HepG2 (cell line): Measurements from ENCODE around the gene GPT2. TPM values are rescaled to one million over a fixed set of nuclear protein-coding genes. Genes with fewer than 3 reads are reported as not detected.

Experiments
- CBX1 ChIP-seq: IDR thresholded peaks from one replicate; pipeline ENCODE4 v1.6.1; 2016; ENCODE audit warnings: antibody characterized with exemption, low read depth
- CCDC6 ChIP-seq: sonication (generic); formaldehyde crosslinking; IDR thresholded peaks from 2 replicates; pipeline ENCODE4 v1.8.1; 2022; ENCODE audit warnings: mild to moderate bottlenecking, missing genetic modification reagents, moderate library complexity
- FOXO1 ChIP-seq: sonication (generic); formaldehyde crosslinking; IDR thresholded peaks from 2 replicates; pipeline ENCODE4 v1.4.0; 2020; ENCODE audit warnings: missing genetic modification reagents
- HNRNPLL ChIP-seq: fragments of 200-400 bp; formaldehyde crosslinking; IDR thresholded peaks from 2 replicates; pipeline ENCODE4 v1.6.1; 2017; ENCODE audit warnings: mild to moderate bottlenecking, low read depth, low read length; ENCODE audit not compliant: poor library complexity, severe bottlenecking
- MEF2D ChIP-seq: sonication (generic); formaldehyde crosslinking; IDR thresholded peaks from 2 replicates; pipeline ENCODE4 v1.5.1; 2020; ENCODE audit warnings: mild to moderate bottlenecking, missing genetic modification reagents
- MLLT10 ChIP-seq: sonication (generic); formaldehyde crosslinking; IDR thresholded peaks from 2 replicates; pipeline ENCODE4 v1.4.0; 2020; ENCODE audit warnings: missing genetic modification reagents
- MTF2 ChIP-seq: sonication (generic); formaldehyde crosslinking; IDR thresholded peaks from 2 replicates; pipeline ENCODE4 v1.5.0; 2020; ENCODE audit warnings: missing genetic modification reagents, borderline replicate concordance
- NPAS2 ChIP-seq: sonication (generic); formaldehyde crosslinking; IDR thresholded peaks from 2 replicates; pipeline ENCODE4 v1.8.0; 2022; ENCODE audit warnings: mild to moderate bottlenecking, missing genetic modification reagents, borderline replicate concordance
- PRMT3 ChIP-seq: sonication (generic); formaldehyde crosslinking; IDR thresholded peaks from 2 replicates; pipeline ENCODE4 v1.8.1; 2022; ENCODE audit warnings: low read depth, mild to moderate bottlenecking, moderate library complexity, missing genetic modification reagents, borderline replicate concordance
- RFXAP ChIP-seq: sonication (generic); formaldehyde crosslinking; IDR thresholded peaks from 2 replicates; pipeline ENCODE4 v1.4.0; 2020; ENCODE audit warnings: missing genetic modification reagents, borderline replicate concordance
- ZNF224 ChIP-seq: sonication (generic); formaldehyde crosslinking; IDR thresholded peaks from 2 replicates; pipeline ENCODE4 v1.5.0; 2020; ENCODE audit warnings: mild to moderate bottlenecking, missing genetic modification reagents
- ZNF292 ChIP-seq: sonication (generic); formaldehyde crosslinking; IDR thresholded peaks from 2 replicates; pipeline ENCODE4 v1.8.1; 2022; ENCODE audit warnings: mild to moderate bottlenecking, low read depth, missing genetic modification reagents, borderline replicate concordance
- ZNF333 ChIP-seq: sonication (generic); formaldehyde crosslinking; IDR thresholded peaks from 2 replicates; pipeline ENCODE4 v1.4.0; 2020; ENCODE audit warnings: mild to moderate bottlenecking, missing genetic modification reagents, borderline replicate concordance
- ZNF564 ChIP-seq: sonication (generic); formaldehyde crosslinking; IDR thresholded peaks from 2 replicates; pipeline ENCODE4 v1.8.1; 2023; ENCODE audit warnings: mild to moderate bottlenecking, missing genetic modification reagents
- ZNF615 ChIP-seq: sonication (generic); formaldehyde crosslinking; IDR thresholded peaks from 2 replicates; pipeline ENCODE4 v1.5.0; 2020; ENCODE audit warnings: mild to moderate bottlenecking, missing genetic modification reagents, borderline replicate concordance
- ZNF674 ChIP-seq: sonication (generic); formaldehyde crosslinking; IDR thresholded peaks from 2 replicates; pipeline ENCODE4 v1.5.0; 2020; ENCODE audit warnings: low read depth, mild to moderate bottlenecking, missing genetic modification reagents
- ZSCAN25 ChIP-seq: sonication (generic); formaldehyde crosslinking; IDR thresholded peaks from 2 replicates; pipeline ENCODE4 v1.8.0; 2022; ENCODE audit warnings: mild to moderate bottlenecking, missing genetic modification reagents
- polyA plus RNA-seq, 8 experiments: library from polyadenylated mRNA; depleted of rRNA in 3 of 8; stranded (reverse) in 7 of 8; unstranded in 1 of 8; fragments of >200 nt; fragmentation: Illumina TruSeq in 4 of 8; extraction: Trizol in 4 of 8; gene quantifications; 2 replicates each; pipeline versions ENCODE4 v1.2.1 to v1.2.3, GENCODE V29; 2011 to 2016; ENCODE audit warnings: low read depth in 4 of 8, missing spikeins in 1 of 8, mixed read lengths in 1 of 8; ENCODE audit not compliant: insufficient read depth in 1 of 8
- total RNA-seq, 5 experiments: library from RNA; depleted of rRNA; stranded (reverse); fragments of >200 nt; fragmentation: Illumina TruSeq; extraction: Trizol; gene quantifications; 2 replicates each; pipeline ENCODE4 v1.2.3, GENCODE V29; 2016; ENCODE audit warnings: low read depth in 1 of 5
- TF ChIP-seq, protein P1 (sequence below): sonication (generic); formaldehyde crosslinking; IDR thresholded peaks from 2 replicates; pipeline ENCODE4 v1.5.0; 2020; ENCODE audit warnings: missing genetic modification reagents, mild to moderate bottlenecking, borderline replicate concordance
- TF ChIP-seq, protein P2 (sequence below): sonication (generic); formaldehyde crosslinking; IDR thresholded peaks from 2 replicates; pipeline ENCODE4 v1.5.1; 2020; ENCODE audit warnings: mild to moderate bottlenecking, missing genetic modification reagents, moderate library complexity
- TF ChIP-seq, protein P3 (sequence below): sonication (generic); formaldehyde crosslinking; IDR thresholded peaks from 2 replicates; pipeline ENCODE4 v1.5.1; 2020; ENCODE audit warnings: mild to moderate bottlenecking, missing genetic modification reagents
- TF ChIP-seq, protein P4 (sequence below): sonication (generic); formaldehyde crosslinking; IDR thresholded peaks from 2 replicates; pipeline ENCODE4 v1.4.0; 2020; ENCODE audit warnings: missing genetic modification reagents, low read depth, mild to moderate bottlenecking, borderline replicate concordance

The GPT2 gene
- total and polyA plus RNA-seq, 2 of the 13 experiments (the other 11 are each of a cell fraction or from before 2014, with no cell fraction given), result 138 to 267 TPM

DNA sequence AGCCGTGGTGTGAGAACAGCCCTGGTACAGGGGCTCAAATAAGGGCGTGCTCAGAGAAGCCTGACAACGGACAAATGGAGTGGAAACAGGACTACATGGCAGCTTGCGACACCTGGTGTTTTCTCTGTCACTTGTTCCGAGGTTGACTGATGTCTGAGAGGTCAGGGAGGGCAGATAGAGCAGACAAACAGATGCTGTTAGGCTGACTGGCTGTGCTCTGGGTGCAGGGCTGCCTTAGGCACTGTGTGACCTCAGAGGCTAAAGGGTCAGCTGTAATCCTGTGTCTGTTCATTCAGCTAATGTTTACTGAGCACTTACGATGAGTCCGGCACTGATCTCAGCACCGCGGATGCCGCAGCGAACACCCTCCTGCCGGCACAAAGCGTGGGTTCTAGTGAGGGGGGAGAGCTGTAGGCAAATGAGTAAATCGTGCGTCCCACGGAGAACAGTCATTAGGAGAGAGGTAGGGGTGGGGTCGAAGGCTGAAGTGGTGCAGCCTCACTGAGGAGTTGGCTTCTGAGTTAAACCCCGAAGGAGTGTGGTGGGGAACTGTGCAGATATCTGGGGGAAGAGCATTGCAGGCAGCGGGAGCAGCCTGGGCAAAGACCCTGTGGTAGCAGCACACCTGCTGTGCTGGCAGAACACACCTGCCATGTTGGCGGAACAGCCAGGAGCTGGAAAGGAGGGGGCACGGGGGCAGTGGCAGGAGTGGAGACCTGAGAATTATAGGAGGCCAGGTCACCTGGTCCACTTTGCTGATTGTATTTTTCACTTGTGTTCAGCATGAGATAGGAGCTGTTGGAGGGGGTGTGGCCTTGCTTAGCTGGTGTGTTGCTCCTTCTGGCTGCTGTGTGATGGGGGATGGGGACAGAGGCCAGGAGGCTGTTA, 35.0 kb downstream of the GPT2 start (continued):
- TF ChIP-seq HNRNPLL (peak; percentile 35), ZNF564 (CRISPR knock-in tag) (peak; percentile 84; the same call in 1 of the 2 replicates), ZNF333 (peak; percentile 81; the same call in 1 of the 2 replicates), MEF2D (CRISPR knock-in tag) (peak; percentile 57; the same call in 1 of the 2 replicates), ZNF674 (CRISPR knock-in tag) (no peak), NPAS2 (CRISPR knock-in tag) (no peak), FOXO1 (CRISPR knock-in tag) (peak; percentile 96), CCDC6 (peak; percentile 76; the same call in 1 of the 2 replicates), CBX1 (peak; percentile 22), ZNF292 (peak; percentile 97; the same call in 1 of the 2 replicates), PRMT3 (CRISPR knock-in tag) (peak; percentile 73; the same call in 1 of the 2 replicates), ZNF224 (CRISPR knock-in tag) (peak; percentile 65; the same call in 1 of the 2 replicates), ZNF615 (CRISPR knock-in tag) (peak; percentile 90; the same call in 1 of the 2 replicates), MLLT10 (CRISPR knock-in tag) (no peak), MTF2 (CRISPR knock-in tag) (no peak), RFXAP (CRISPR knock-in tag) (peak; percentile 18; the same call in 1 of the 2 replicates), ZSCAN25 (peak; percentile 17; the same call in 1 of the 2 replicates)
- TF ChIP-seq, protein P1, sequence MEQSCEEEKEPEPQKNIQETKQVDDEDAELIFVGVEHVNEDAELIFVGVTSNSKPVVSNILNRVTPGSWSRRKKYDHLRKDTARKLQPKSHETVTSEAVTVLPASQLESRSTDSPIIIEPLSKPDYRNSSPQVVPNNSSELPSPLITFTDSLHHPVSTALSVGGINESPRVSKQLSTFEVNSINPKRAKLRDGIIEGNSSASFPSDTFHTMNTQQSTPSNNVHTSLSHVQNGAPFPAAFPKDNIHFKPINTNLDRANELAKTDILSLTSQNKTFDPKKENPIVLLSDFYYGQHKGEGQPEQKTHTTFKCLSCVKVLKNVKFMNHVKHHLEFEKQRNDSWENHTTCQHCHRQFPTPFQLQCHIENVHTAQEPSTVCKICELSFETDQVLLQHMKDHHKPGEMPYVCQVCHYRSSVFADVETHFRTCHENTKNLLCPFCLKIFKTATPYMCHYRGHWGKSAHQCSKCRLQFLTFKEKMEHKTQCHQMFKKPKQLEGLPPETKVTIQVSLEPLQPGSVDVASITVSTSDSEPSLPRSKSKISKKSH (CRISPR knock-in tag), result peak; percentile 16; the same call in 1 of the 2 replicates
- TF ChIP-seq, protein P2, sequence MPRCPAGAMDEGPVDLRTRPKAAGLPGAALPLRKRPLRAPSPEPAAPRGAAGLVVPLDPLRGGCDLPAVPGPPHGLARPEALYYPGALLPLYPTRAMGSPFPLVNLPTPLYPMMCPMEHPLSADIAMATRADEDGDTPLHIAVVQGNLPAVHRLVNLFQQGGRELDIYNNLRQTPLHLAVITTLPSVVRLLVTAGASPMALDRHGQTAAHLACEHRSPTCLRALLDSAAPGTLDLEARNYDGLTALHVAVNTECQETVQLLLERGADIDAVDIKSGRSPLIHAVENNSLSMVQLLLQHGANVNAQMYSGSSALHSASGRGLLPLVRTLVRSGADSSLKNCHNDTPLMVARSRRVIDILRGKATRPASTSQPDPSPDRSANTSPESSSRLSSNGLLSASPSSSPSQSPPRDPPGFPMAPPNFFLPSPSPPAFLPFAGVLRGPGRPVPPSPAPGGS (CRISPR knock-in tag), result peak; percentile 40; the same call in 1 of the 2 replicates
- TF ChIP-seq, protein P3, sequence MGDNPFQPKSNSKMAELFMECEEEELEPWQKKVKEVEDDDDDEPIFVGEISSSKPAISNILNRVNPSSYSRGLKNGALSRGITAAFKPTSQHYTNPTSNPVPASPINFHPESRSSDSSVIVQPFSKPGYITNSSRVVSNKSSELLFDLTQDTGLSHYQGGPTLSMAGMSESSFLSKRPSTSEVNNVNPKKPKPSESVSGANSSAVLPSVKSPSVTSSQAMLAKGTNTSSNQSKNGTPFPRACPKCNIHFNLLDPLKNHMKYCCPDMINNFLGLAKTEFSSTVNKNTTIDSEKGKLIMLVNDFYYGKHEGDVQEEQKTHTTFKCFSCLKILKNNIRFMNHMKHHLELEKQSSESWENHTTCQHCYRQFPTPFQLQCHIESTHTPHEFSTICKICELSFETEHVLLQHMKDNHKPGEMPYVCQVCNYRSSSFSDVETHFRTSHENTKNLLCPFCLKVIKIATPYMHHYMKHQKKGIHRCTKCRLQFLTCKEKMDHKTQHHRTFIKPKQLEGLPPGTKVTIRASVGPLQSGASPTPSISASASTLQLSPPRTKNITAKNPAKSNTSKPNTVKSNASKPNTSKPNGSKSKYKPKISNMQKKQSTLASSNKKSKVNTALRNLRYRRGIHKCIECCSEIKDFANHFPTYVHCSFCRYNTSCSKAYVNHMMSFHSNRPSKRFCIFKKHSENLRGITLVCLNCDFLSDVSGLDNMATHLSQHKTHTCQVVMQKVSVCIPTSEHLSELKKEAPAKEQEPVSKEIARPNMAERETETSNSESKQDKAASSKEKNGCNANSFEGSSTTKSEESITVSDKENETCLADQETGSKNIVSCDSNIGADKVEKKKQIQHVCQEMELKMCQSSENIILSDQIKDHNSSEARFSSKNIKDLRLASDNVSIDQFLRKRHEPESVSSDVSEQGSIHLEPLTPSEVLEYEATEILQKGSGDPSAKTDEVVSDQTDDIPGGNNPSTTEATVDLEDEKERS (CRISPR knock-in tag), result 0 out of 2 replicates have a peak, but pooled peaks have one; percentile 54
- TF ChIP-seq, protein P4, sequence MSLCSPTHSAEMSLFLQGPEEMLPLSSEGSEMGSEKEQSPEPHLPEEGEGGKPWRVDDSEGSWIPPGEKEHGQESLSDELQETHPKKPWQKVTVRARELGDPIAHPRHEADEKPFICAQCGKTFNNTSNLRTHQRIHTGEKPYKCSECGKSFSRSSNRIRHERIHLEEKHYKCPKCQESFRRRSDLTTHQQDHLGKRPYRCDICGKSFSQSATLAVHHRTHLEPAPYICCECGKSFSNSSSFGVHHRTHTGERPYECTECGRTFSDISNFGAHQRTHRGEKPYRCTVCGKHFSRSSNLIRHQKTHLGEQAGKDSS, result peak; percentile 100
